Mesendoderm (in vitro differentiated cells): ENCODE results near the gene AUH.
A peak's percentile ranks its signal among the peaks of the same experiment; 100 is the strongest.

ENCODE experiments used
- DNase-seq: peaks from one replicate; pipeline ENCODE4 v3.0.0; 2013
- H2AK5ac ChIP-seq: 2 replicates; pipeline ENCODE4 v1.6.1; 2013; ENCODE audit warnings: low read length, inconsistent platforms
- H2BK120ac ChIP-seq: 2 replicates; pipeline ENCODE4 v1.6.1; 2013; ENCODE audit warnings: low read depth, mild to moderate bottlenecking, low read length, moderate library complexity, mixed read lengths
- H2BK15ac ChIP-seq: replicated peaks from 2 replicates; pipeline ENCODE4 v1.6.1; 2013; ENCODE audit warnings: low read depth, mild to moderate bottlenecking, moderate library complexity
- H2BK5ac ChIP-seq: 2 replicates; pipeline ENCODE4 v1.6.1; 2013; ENCODE audit warnings: low read length, inconsistent platforms
- H3K18ac ChIP-seq: 2 replicates; pipeline ENCODE4 v1.6.1; 2013; ENCODE audit warnings: mild to moderate bottlenecking, low read length, mixed read lengths
- H3K23ac ChIP-seq: one replicate; pipeline ENCODE4 v1.6.1; 2013; ENCODE audit warnings: low read length
- H3K27ac ChIP-seq: 2 replicates; pipeline ENCODE4 v1.5.1; 2013; ENCODE audit warnings: low read depth, mild to moderate bottlenecking, inconsistent platforms, low read length, moderate library complexity
- H3K27me3 ChIP-seq: 2 replicates; pipeline ENCODE4 v1.6.1; 2013; ENCODE audit warnings: low read length, control low read depth, mild to moderate bottlenecking, inconsistent platforms; ENCODE audit not compliant: insufficient read depth, poor library complexity
- H3K36me3 ChIP-seq: 2 replicates; pipeline ENCODE4 v1.6.1; 2013; ENCODE audit warnings: low read length, inconsistent platforms; ENCODE audit not compliant: control insufficient read depth, insufficient read depth
- H3K4ac ChIP-seq: one replicate; pipeline ENCODE4 v1.6.1; 2013; ENCODE audit warnings: low read depth, mild to moderate bottlenecking, low read length, moderate library complexity
- H3K4me1 ChIP-seq: 2 replicates; pipeline ENCODE4 v1.6.1; 2013; ENCODE audit warnings: low read depth, low read length, inconsistent platforms; ENCODE audit not compliant: control insufficient read depth
- H3K4me2 ChIP-seq: 2 replicates; pipeline ENCODE4 v1.6.1; 2013; ENCODE audit warnings: low read length
- H3K4me3 ChIP-seq: 2 replicates; pipeline ENCODE4 v1.5.1; 2013; ENCODE audit warnings: mild to moderate bottlenecking, low read length
- H3K56ac ChIP-seq: one replicate; pipeline ENCODE4 v1.6.1; 2013; ENCODE audit warnings: low read length
- H3K79me1 ChIP-seq: 2 replicates; pipeline ENCODE4 v1.6.1; 2013; ENCODE audit warnings: low read length, inconsistent platforms
- H3K79me2 ChIP-seq: 2 replicates; pipeline ENCODE4 v1.6.1; 2013; ENCODE audit warnings: mild to moderate bottlenecking, low read length; ENCODE audit not compliant: control insufficient read depth, insufficient read depth
- H3K9ac ChIP-seq: 2 replicates; pipeline ENCODE4 v1.6.1; 2013; ENCODE audit warnings: low read length, inconsistent platforms
- H4K5ac ChIP-seq: one replicate; pipeline ENCODE4 v1.6.1; 2013; ENCODE audit warnings: low read length
- H4K8ac ChIP-seq: one replicate; pipeline ENCODE4 v1.6.1; 2013; ENCODE audit warnings: low read depth, mild to moderate bottlenecking, control low read depth, low read length, moderate library complexity
- WGBS: extraction: QIAGEN DNeasy Blood & Tissue Kit; methylation state at CpG from one replicate; pipeline ENCODE4 v1.1.7; 2013; ENCODE audit warnings: low lambda C conversion rate, missing lambda C conversion rate; ENCODE audit not compliant: insufficient coverage; ENCODE audit errors: extremely low coverage; 5-methylcytosine and 5-hydroxymethylcytosine counted together

The AUH gene

GRCh38 chr9:91164724-91165520 is 196.8 kb downstream of the AUH start:
- Histone ChIP-seq H2BK120ac (no peak overlapping the region), H3K36me3 (no peaks in the 10 kb centered on the region), H3K4me1 (peaks cover 2% of the 10 kb centered on the region), H3K4ac (no peak overlapping the region), H3K4me3 (no peak overlapping the region), H3K9ac (no peak overlapping the region), H3K18ac (no peak overlapping the region), H3K27me3 (no peaks in the 10 kb centered on the region), H3K56ac (no peak overlapping the region), H4K8ac (no peak overlapping the region), H3K4me2 (no peak overlapping the region), H2AK5ac (no peak overlapping the region), H3K79me2 (no peaks in the 10 kb centered on the region), H4K5ac (no peak overlapping the region), H3K27ac (no peak overlapping the region), H2BK5ac (no peak overlapping the region), H2BK15ac (no peak overlapping the region), H3K23ac (no peak overlapping the region), H3K79me1 (no peaks in the 10 kb centered on the region)
- no CpG with 5 or more reads among the region's 21 CpGs for WGBS
- DNase-seq = peak; percentile 47
